K562 (cell line): ENCODE data around the gene CPVL. TPM values are rescaled to one million over a fixed set of nuclear protein-coding genes. Genes with fewer than 3 reads are reported as not detected.

ENCODE experiments used
- ATAC-seq: fragments of 200-7000 bp; cut with Tn5 transposase; 3 replicates; pipeline ENCODE4 v1.9.1; 2020; ENCODE audit warnings: moderate library complexity
- BruUV-seq: library from RNA; stranded (reverse); fragments of 400-500 nt; replicated peaks from 2 replicates; lab custom pipeline; 2021; lab: Mats Ljungman, UMichigan
- CTCF ChIA-PET: fragments of 300-600 bp; formaldehyde crosslinking; extraction: SDS; loops from one replicate; lab custom pipeline; 2021; ENCODE audit warnings: low intra/inter-chr PET ratio; lab: Yijun Ruan, JAX
- POLR2A ChIA-PET: fragments of 300-600, 350-650 bp; sonication (Branson Sonifier 250); formaldehyde crosslinking; extraction: SDS; loops from one replicate; lab custom pipeline; 2021; ENCODE audit warnings: antibody characterized with exemption, inconsistent platforms; lab: Yijun Ruan, JAX
- DNase-seq, 4 experiments: peaks; one replicate each; pipeline versions ENCODE4 v3.0.0 to v3.0.0-alpha.2; 2011 to 2018; ENCODE audit warnings: low spot score in 3 of 4, mixed read lengths in 3 of 4; ENCODE audit errors: extremely low read depth in 1 of 4
- FAIRE-seq: peaks from 2 replicates; lab custom pipeline; 2011; peaks lifted over from hg19 to GRCh38; lab: Jason Lieb, UNC
- H2AFZ ChIP-seq: 2 replicates; pipeline ENCODE4 v1.6.0; 2011; ENCODE audit warnings: low read depth, low read length, control low read depth, inconsistent platforms
- H3K27ac ChIP-seq: fragments of 200-600 bp; 3 replicates; pipeline ENCODE4 v1.8.0; 2011; ENCODE audit warnings: low read depth, mild to moderate bottlenecking, control low read depth, inconsistent platforms, low read length, moderate library complexity, mixed read lengths; ENCODE audit errors: extremely low read depth
- H3K27me3 ChIP-seq, 2 experiments: fragments of 300-600 bp in 1 of 2; 2 replicates in 1 of 2; 3 replicates in 1 of 2; pipeline versions ENCODE4 v1.6.0 to v1.8.0; 2011; ENCODE audit warnings: inconsistent platforms in 2 of 2, low read length in 2 of 2, mild to moderate bottlenecking in 1 of 2, mixed read lengths in 1 of 2, moderate library complexity in 1 of 2; ENCODE audit not compliant: control insufficient read depth in 2 of 2, insufficient read depth in 2 of 2
- H3K36me3 ChIP-seq: fragments of 300-600 bp; 3 replicates; pipeline ENCODE4 v1.8.0; 2011; ENCODE audit warnings: mild to moderate bottlenecking, low read length, inconsistent platforms; ENCODE audit not compliant: control insufficient read depth, insufficient read depth
- H3K4me1 ChIP-seq, 2 experiments: fragments of 200-600 bp in 1 of 2; replicated peaks in 1 of 2; 2 replicates in 1 of 2; 3 replicates in 1 of 2; pipeline versions ENCODE4 v1.5.1 to v1.8.0; 2011; ENCODE audit warnings: inconsistent platforms in 2 of 2, low read length in 2 of 2, mild to moderate bottlenecking in 1 of 2, mixed read lengths in 1 of 2, moderate library complexity in 1 of 2; ENCODE audit not compliant: control insufficient read depth in 2 of 2, insufficient read depth in 2 of 2
- H3K4me2 ChIP-seq: 2 replicates; pipeline ENCODE4 v1.6.1; 2011; ENCODE audit warnings: low read length, control low read depth, inconsistent platforms, mixed read lengths; ENCODE audit not compliant: insufficient read depth
- H3K4me3 ChIP-seq: fragments of 200-600 bp; sonication (generic), shearing (Covaris generic); 2 replicates; pipeline ENCODE4 v1.5.1; 2016; ENCODE audit warnings: control low read depth, inconsistent platforms
- H3K79me2 ChIP-seq: fragments of 200-600 bp; 3 replicates; pipeline ENCODE4 v1.8.0; 2011; ENCODE audit warnings: low read length, inconsistent platforms; ENCODE audit not compliant: control insufficient read depth, insufficient read depth
- H3K9ac ChIP-seq, 2 experiments: 2 replicates each; pipeline versions ENCODE4 v1.6.0 to v1.6.1; 2011; ENCODE audit warnings: low read depth in 2 of 2, low read length in 2 of 2, control low read depth in 1 of 2, inconsistent platforms in 1 of 2, mild to moderate bottlenecking in 1 of 2, mixed read lengths in 1 of 2; ENCODE audit not compliant: insufficient read depth in 1 of 2
- H3K9me1 ChIP-seq: one replicate; pipeline ENCODE4 v1.6.0; 2011; ENCODE audit warnings: inconsistent platforms, mild to moderate bottlenecking, low read length, moderate library complexity; ENCODE audit not compliant: control insufficient read depth, insufficient read depth
- H3K9me3 ChIP-seq: replicated peaks from 2 replicates; pipeline ENCODE4 v1.5.1; 2011; ENCODE audit warnings: low read depth, low read length, inconsistent platforms; ENCODE audit not compliant: control insufficient read depth, insufficient read depth
- H4K20me1 ChIP-seq: replicated peaks from 2 replicates; pipeline ENCODE4 v1.6.1; 2011; ENCODE audit warnings: low read length, inconsistent platforms, mixed read lengths; ENCODE audit not compliant: control insufficient read depth, insufficient read depth
- ARID1B ChIP-seq: fragments of 450-650 bp; IDR thresholded peaks from 2 replicates; pipeline ENCODE4 v1.6.1; 2016; ENCODE audit warnings: antibody characterized with exemption, mild to moderate bottlenecking, inconsistent platforms
- BDP1 ChIP-seq: IDR thresholded peaks from 3 replicates; pipeline ENCODE4 v1.6.1; 2011; ENCODE audit not compliant: insufficient read length, insufficient read depth
- ETS1 ChIP-seq: conservative IDR thresholded peaks from 2 replicates; pipeline ENCODE4 v1.6.1; 2011; ENCODE audit warnings: low read depth, mild to moderate bottlenecking, low read length; ENCODE audit not compliant: control insufficient read depth
- MCM5 ChIP-seq: fragments of 450-650 bp; IDR thresholded peaks from 2 replicates; pipeline ENCODE4 v1.6.1; 2016; ENCODE audit warnings: low read depth
- NEUROD1 ChIP-seq: fragments of 150-350 bp; IDR thresholded peaks from 2 replicates; pipeline ENCODE4 v1.6.1; 2014; ENCODE audit warnings: borderline replicate concordance, low read length, low read depth; ENCODE audit not compliant: partially characterized antibody
- PHTF2 ChIP-seq: fragments of 250-450 bp; sonication (Bioruptor Pico); IDR thresholded peaks from 2 replicates; pipeline ENCODE4 v1.5.0; 2021; ENCODE audit warnings: mild to moderate bottlenecking
- RFX5 ChIP-seq: IDR thresholded peaks from 2 replicates; pipeline ENCODE4 v1.6.1; 2011; ENCODE audit warnings: low read depth, mild to moderate bottlenecking, improper control_type of control experiment, low read length
- ZNF133 ChIP-seq: fragments of 250-450 bp; sonication (Bioruptor Pico); IDR thresholded peaks from 2 replicates; pipeline ENCODE4 v1.4.0; 2020; ENCODE audit warnings: mild to moderate bottlenecking
- ZNF717 ChIP-seq: fragments of 250-450 bp; sonication (Bioruptor Pico); IDR thresholded peaks from 2 replicates; pipeline ENCODE4 v1.5.0; 2021
- WGBS: fragments of 100-300 bp; shearing (Covaris generic); methylation state at CpG from one replicate; pipeline ENCODE4 v1.1.6; 2016; ENCODE audit warnings: low coverage, mixed read lengths; ENCODE audit not compliant: insufficient coverage; ENCODE audit errors: missing lambda C conversion rate; 5-methylcytosine and 5-hydroxymethylcytosine counted together
- in situ Hi-C: fragments of 300-500 bp; cut with MboI; formaldehyde crosslinking; loops from 4 replicates; pipeline ENCODE4 v1.15.0; 2018; ENCODE audit warnings: inconsistent platforms, mixed read lengths
- intact Hi-C: fragments of 100-400 bp; cut with micrococcal nuclease; formaldehyde crosslinking; loops from 2 replicates; pipeline ENCODE4 v1.14.2; 2022
- polyA plus RNA-seq, 8 experiments: library from polyadenylated mRNA; depleted of rRNA in 4 of 8; stranded (reverse) in 5 of 8; unstranded in 3 of 8; fragments of >200 nt; fragmentation: Nextera tagmentation in 2 of 8; fragmentation: Illumina TruSeq in 1 of 8; extraction: Ambion mirVana in 2 of 8; extraction: Trizol in 1 of 8; gene quantifications; 2 replicates each; pipeline versions ENCODE4 v1.2.1 to v1.2.3, GENCODE V29; 2011 to 2014; ENCODE audit warnings: inconsistent platforms in 1 of 8, missing spikeins in 1 of 8
- total RNA-seq, 7 experiments: library from RNA; depleted of rRNA in 6 of 7; stranded (reverse); fragments of >200 nt in 6 of 7; fragmentation: Illumina TruSeq in 2 of 7; extraction: Trizol in 2 of 7; gene quantifications; 2 replicates each; pipeline versions ENCODE4 v1.2.1 to v1.2.3, GENCODE V29; 2011 to 2021; ENCODE audit warnings: low replicate concordance in 1 of 7

The CPVL gene
- total and polyA plus RNA-seq, 9 of the 15 experiments (the other 6 are each of a cell fraction or from before 2014, with no cell fraction given) = 0.89 to 2.4 (median 1.5) TPM

GRCh38 chr7:29109899-29110298 is 36.4 kb downstream of the CPVL start:
- H3K9ac ChIP-seq = no peak overlapping the region
- no peaks in the 10 kb centered on the region for H3K9me1 ChIP-seq
- intact Hi-C loops (loop anchor here (5.0 kb wide), 1 partner anchor 297 kb away; no protein-coding TSS in a partner anchor), in situ Hi-C loops (loop anchor here (10.0 kb wide), 1 partner anchor 295 kb away; no protein-coding TSS in a partner anchor)
- no peak overlapping the region for H3K4me2 ChIP-seq
- no peaks in the 10 kb centered on the region for H3K4me1 ChIP-seq
- no peaks in the 10 kb centered on the region for H3K9me3 ChIP-seq
- no peak overlapping the region for H2AFZ ChIP-seq
- H3K27me3 ChIP-seq = no peaks in the 10 kb centered on the region
- no peak for TF ChIP-seq PHTF2 (CRISPR knock-in tag)
- TF ChIP-seq NEUROD1 = no peak
- TF ChIP-seq RFX5 = no peak
- no peak for TF ChIP-seq ZNF717 (CRISPR knock-in tag)
- TF ChIP-seq BDP1 = no peak
- TF ChIP-seq ARID1B = no peak
- TF ChIP-seq ZNF133 (CRISPR knock-in tag) = no peak
- no peak for TF ChIP-seq ETS1
- no peak for TF ChIP-seq MCM5
- BruUV-seq = no TSS peak
- FAIRE-seq (no peak), ATAC-seq (no peak), DNase-seq (no peak)
- H3K36me3 ChIP-seq = no peaks in the 10 kb centered on the region
- no peak overlapping the region for H3K4me3 ChIP-seq
- H3K79me2 ChIP-seq = no peaks in the 10 kb centered on the region
- 9% methylated on average over 2 of the region's 2 CpGs for WGBS
- no peaks in the 10 kb centered on the region; the same call in 1 of the 2 replicates for H4K20me1 ChIP-seq
- ChIA-PET POLR2A (no interaction called here), CTCF (no interaction called here)
- H3K27ac ChIP-seq = no peak overlapping the region
